HEK293 (cell line): ENCODE results near the gene ELL2.

Source experiments
- CTCF ChIA-PET: fragments of 350-600 bp; formaldehyde crosslinking; extraction: SDS; loops from one replicate; lab custom pipeline; 2021; ENCODE audit warnings: antibody characterized with exemption; lab: Yijun Ruan, JAX
- POLR2A ChIA-PET: fragments of 300-600 bp; formaldehyde crosslinking; extraction: SDS; loops from one replicate; lab custom pipeline; 2020; ENCODE audit warnings: antibody characterized with exemption, inconsistent platforms; lab: Yijun Ruan, JAX
- H3K27ac ChIP-seq: fragments of 200-500 bp; sonication (Bioruptor generic); 2 replicates; pipeline ENCODE4 v1.5.1; 2014; ENCODE audit warnings: low read depth, low read length, control low read depth, inconsistent platforms; ENCODE audit errors: extremely low read depth
- H3K36me3 ChIP-seq, 2 experiments: fragments of 200-500 bp in 1 of 2; sonication (Bioruptor generic) in 1 of 2; 1 replicate in 1 of 2; 2 replicates in 1 of 2; pipeline ENCODE4 v1.5.1; 2014 to 2017; ENCODE audit warnings: inconsistent platforms in 2 of 2, low read length in 2 of 2; ENCODE audit not compliant: control insufficient read depth in 2 of 2, insufficient read depth in 1 of 2
- H3K4me1 ChIP-seq: fragments of 200-500 bp; sonication (Bioruptor generic); 2 replicates; pipeline ENCODE4 v1.5.1; 2014; ENCODE audit warnings: mild to moderate bottlenecking, low read length, inconsistent platforms; ENCODE audit not compliant: control insufficient read depth, insufficient read depth
- H3K4me3 ChIP-seq: 2 replicates; pipeline ENCODE4 v1.5.1; 2011; ENCODE audit warnings: low read depth, mild to moderate bottlenecking, control low read depth, low read length, moderate library complexity
- H3K9me3 ChIP-seq: fragments of 200-500 bp; sonication (Bioruptor generic); 2 replicates; pipeline ENCODE4 v1.5.1; 2014; ENCODE audit warnings: low read depth, low read length, inconsistent platforms; ENCODE audit not compliant: control insufficient read depth, insufficient read depth
- GFI1B ChIP-seq: fragments of 450-650 bp; formaldehyde crosslinking; IDR thresholded peaks from 2 replicates; pipeline ENCODE4 v1.5.1; 2016; ENCODE audit warnings: missing biosample characterization, missing genetic modification characterization
- KLF8 ChIP-seq: fragments of 450-650 bp; formaldehyde crosslinking; IDR thresholded peaks from 2 replicates; pipeline ENCODE4 v1.5.1; 2016; ENCODE audit warnings: missing biosample characterization, missing genetic modification characterization
- KLF9 ChIP-seq: fragments of 450-650 bp; formaldehyde crosslinking; IDR thresholded peaks from 2 replicates; pipeline ENCODE4 v1.5.1; 2016; ENCODE audit warnings: missing biosample characterization, missing genetic modification characterization, low read depth
- OSR2 ChIP-seq: fragments of 450-650 bp; formaldehyde crosslinking; IDR thresholded peaks from 2 replicates; pipeline ENCODE4 v1.5.1; 2016; ENCODE audit warnings: missing biosample characterization, missing genetic modification characterization
- PRDM1 ChIP-seq: fragments of 450-650 bp; formaldehyde crosslinking; IDR thresholded peaks from 2 replicates; pipeline ENCODE4; 2016; ENCODE audit warnings: missing biosample characterization, missing genetic modification characterization
- PRDM10 ChIP-seq: fragments of 450-650 bp; formaldehyde crosslinking; IDR thresholded peaks from 2 replicates; pipeline ENCODE4 v1.5.1; 2016; ENCODE audit warnings: missing biosample characterization, missing genetic modification characterization
- SCRT2 ChIP-seq: fragments of 450-650 bp; formaldehyde crosslinking; IDR thresholded peaks from 2 replicates; pipeline ENCODE4 v1.5.1; 2016; ENCODE audit warnings: missing biosample characterization, missing genetic modification characterization
- TRIM28 ChIP-seq: IDR thresholded peaks from 2 replicates; pipeline ENCODE4 v1.6.1; 2011; ENCODE audit warnings: low read length, control low read depth, borderline replicate concordance
- YY2 ChIP-seq: fragments of 450-650 bp; formaldehyde crosslinking; IDR thresholded peaks from 2 replicates; pipeline ENCODE4 v1.5.1; 2016; ENCODE audit warnings: missing biosample characterization, missing genetic modification characterization
- ZBTB7A ChIP-seq: fragments of 450-650 bp; formaldehyde crosslinking; IDR thresholded peaks from 2 replicates; pipeline ENCODE4 v1.5.1; 2016; ENCODE audit warnings: low read depth, missing biosample characterization, missing genetic modification characterization
- ZFP37 ChIP-seq: fragments of 450-650 bp; formaldehyde crosslinking; IDR thresholded peaks from 2 replicates; pipeline ENCODE4 v1.5.1; 2016; ENCODE audit warnings: missing biosample characterization, missing genetic modification characterization
- ZNF155 ChIP-seq: fragments of 450-650 bp; formaldehyde crosslinking; IDR thresholded peaks from 2 replicates; pipeline ENCODE4 v1.5.1; 2016; ENCODE audit warnings: missing biosample characterization, missing genetic modification characterization
- ZNF18 ChIP-seq: fragments of 450-650 bp; formaldehyde crosslinking; IDR thresholded peaks from 2 replicates; pipeline ENCODE4 v1.5.1; 2016; ENCODE audit warnings: missing biosample characterization, missing genetic modification characterization
- ZNF394 ChIP-seq: fragments of 450-650 bp; formaldehyde crosslinking; IDR thresholded peaks from 2 replicates; pipeline ENCODE4 v1.5.1; 2016; ENCODE audit warnings: missing biosample characterization, missing genetic modification characterization, mild to moderate bottlenecking, moderate library complexity, borderline replicate concordance
- ZNF600 ChIP-seq: fragments of 450-650 bp; formaldehyde crosslinking; IDR thresholded peaks from 2 replicates; pipeline ENCODE4 v1.5.1; 2016; ENCODE audit warnings: missing biosample characterization, missing genetic modification characterization
- TF ChIP-seq, protein P1 (sequence below): fragments of 450-650 bp; formaldehyde crosslinking; IDR thresholded peaks from 2 replicates; pipeline ENCODE4 v1.5.1; 2016; ENCODE audit warnings: missing biosample characterization, missing genetic modification characterization

ELL2 gene

GRCh38 chr5:95873351-95873750 lies 88.3 kb downstream of the ELL2 start (continued):
- TF ChIP-seq PRDM10 (tag by site-specific recombination) (no peak), ZNF600 (tag by site-specific recombination) (no peak), KLF8 (tag by site-specific recombination) (no peak), ZFP37 (no peak)
- TF ChIP-seq, protein P1, sequence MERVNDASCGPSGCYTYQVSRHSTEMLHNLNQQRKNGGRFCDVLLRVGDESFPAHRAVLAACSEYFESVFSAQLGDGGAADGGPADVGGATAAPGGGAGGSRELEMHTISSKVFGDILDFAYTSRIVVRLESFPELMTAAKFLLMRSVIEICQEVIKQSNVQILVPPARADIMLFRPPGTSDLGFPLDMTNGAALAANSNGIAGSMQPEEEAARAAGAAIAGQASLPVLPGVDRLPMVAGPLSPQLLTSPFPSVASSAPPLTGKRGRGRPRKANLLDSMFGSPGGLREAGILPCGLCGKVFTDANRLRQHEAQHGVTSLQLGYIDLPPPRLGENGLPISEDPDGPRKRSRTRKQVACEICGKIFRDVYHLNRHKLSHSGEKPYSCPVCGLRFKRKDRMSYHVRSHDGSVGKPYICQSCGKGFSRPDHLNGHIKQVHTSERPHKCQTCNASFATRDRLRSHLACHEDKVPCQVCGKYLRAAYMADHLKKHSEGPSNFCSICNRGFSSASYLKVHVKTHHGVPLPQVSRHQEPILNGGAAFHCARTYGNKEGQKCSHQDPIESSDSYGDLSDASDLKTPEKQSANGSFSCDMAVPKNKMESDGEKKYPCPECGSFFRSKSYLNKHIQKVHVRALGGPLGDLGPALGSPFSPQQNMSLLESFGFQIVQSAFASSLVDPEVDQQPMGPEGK (tag by site-specific recombination) = no peak

GRCh38 chr5:95872346-95873268 lies 89.0 kb downstream of the ELL2 start:
- TF ChIP-seq PRDM1 (tag by site-specific recombination) (peak; percentile 94), ZBTB7A (no peak)
- TF ChIP-seq, all 188 proteins: peak for 1
- H3K4me3 ChIP-seq = no peak overlapping the region
- ChIA-PET POLR2A (no interaction called here), CTCF (no interaction called here)
- no peaks in the 10 kb centered on the region for H3K36me3 ChIP-seq
- no peaks in the 10 kb centered on the region for H3K4me1 ChIP-seq
- H3K27ac ChIP-seq = no peak overlapping the region
- no peaks in the 10 kb centered on the region for H3K9me3 ChIP-seq

DNA sequence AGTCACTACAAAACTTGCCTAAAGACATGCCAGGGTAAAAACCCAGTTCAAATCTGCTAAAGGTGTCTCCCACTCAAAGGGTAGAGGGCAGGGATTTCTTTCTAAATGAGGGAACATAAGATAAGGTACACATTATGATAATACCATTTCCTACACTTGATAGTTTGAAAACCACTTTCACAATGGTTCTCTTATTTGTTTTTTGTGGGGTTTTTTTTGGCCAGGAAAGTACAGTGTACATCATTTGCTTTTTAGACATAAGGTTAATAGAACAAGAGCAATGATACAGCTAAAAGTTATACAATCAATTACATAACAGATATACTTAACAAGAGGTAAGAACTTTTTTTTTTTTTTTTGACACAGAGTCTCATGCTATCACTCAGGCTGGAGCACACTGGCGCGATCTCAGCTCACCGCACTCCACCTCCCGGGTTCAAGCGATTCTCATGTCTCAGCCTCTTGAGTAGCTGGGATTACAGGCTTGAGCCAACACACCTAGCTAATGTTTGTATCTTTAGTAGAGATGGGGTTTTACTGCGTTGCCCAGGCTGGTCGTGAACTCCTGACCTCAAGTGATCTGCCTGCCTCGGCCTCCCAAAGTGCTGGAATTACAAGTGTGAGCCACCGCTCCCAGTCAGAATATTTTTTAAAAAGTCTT lies 90.4 kb downstream of the ELL2 start:
- Histone ChIP-seq H3K4me1 (no peaks in the 10 kb centered on the region), H3K36me3 (no peaks in the 10 kb centered on the region), H3K4me3 (no peak overlapping the region), H3K27ac (no peak overlapping the region), H3K9me3 (no peaks in the 10 kb centered on the region)
- CTCF ChIA-PET = interaction anchor here (0.5 to 2.0 kb wide), 4 partner anchors 10 to 821 kb away, joined by 3 to 5 read pairs (median 3); no protein-coding TSS in a partner anchor
- POLR2A ChIA-PET = no interaction called here
- no peak for TF ChIP-seq TRIM28
- TF ChIP-seq ZNF18 (tag by site-specific recombination) = no peak
- no peak for TF ChIP-seq GFI1B (tag by site-specific recombination)
- TF ChIP-seq KLF9 = no peak
- no peak for TF ChIP-seq SCRT2 (tag by site-specific recombination)
- TF ChIP-seq YY2 = no peak
- TF ChIP-seq ZNF155 (tag by site-specific recombination) = no peak
- no peak for TF ChIP-seq ZNF394 (tag by site-specific recombination)
- no peak for TF ChIP-seq OSR2 (tag by site-specific recombination)
- TF ChIP-seq, all 188 proteins: peak for 0
